Measurements from ENCODE around the gene SLC35E2B.
"Not testable (repeated sequence)": the region's sequence is repeated elsewhere in the genome, so short reads cannot be mapped to it uniquely, and the experiment has no call there.

DNA sequence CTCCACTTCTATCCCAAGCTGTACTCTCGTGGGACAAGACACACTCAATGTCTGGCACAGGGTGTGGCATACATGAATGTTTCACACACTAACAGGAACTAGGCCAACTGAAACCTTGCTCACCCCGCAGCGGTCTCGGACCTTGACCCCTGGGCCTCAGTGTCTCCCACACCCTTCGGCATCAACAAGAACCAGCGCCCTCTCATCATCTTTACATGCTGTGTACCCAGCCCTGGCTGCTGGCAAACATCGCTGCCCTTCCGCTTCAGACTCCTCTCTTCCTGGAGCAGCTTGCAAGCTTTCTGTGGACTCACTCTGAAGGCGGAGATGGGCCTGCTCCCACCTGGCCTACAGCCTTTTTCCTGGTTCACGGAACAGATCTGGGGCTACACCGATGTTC, 44.3 kb downstream of the SLC35E2B start:
- not testable (repeated sequence) for TF ChIP-seq RNF2 (conservative IDR thresholded peaks at IDR 0.05; ENCODE audit: low read depth); U2AF2 (IDR thresholded peaks at IDR 0.05; ENCODE audit: low read depth, low read length); MED8 (CRISPR knock-in tag; IDR thresholded peaks at IDR 0.05; ENCODE audit: insufficient replicate concordance); EP300 (IDR thresholded peaks at IDR 0.05; ENCODE audit: low read depth in 2 of 2, low read length in 2 of 2); EP300 (CRISPR knock-in tag; IDR thresholded peaks at IDR 0.05; ENCODE audit: borderline replicate concordance); LCORL (IDR thresholded peaks at IDR 0.05); LCORL (CRISPR knock-in tag; IDR thresholded peaks at IDR 0.05); TEAD2 (CRISPR knock-in tag; IDR thresholded peaks at IDR 0.05); TP53 (CRISPR knock-in tag; conservative IDR thresholded peaks at IDR 0.05); CTCF (CRISPR knock-in tag; IDR thresholded peaks at IDR 0.05); STAT5B (CRISPR knock-in tag; IDR thresholded peaks at IDR 0.05); HNF4G (IDR thresholded peaks at IDR 0.05; ENCODE audit: borderline replicate concordance, low read depth, low read length); HNF4G (CRISPR knock-in tag; IDR thresholded peaks at IDR 0.05; ENCODE audit: borderline replicate concordance, low read depth)

All from HepG2 (cell line).